Measurements from ENCODE around the gene REV3L. TPM values are rescaled to one million over a fixed set of nuclear protein-coding genes. Genes with fewer than 3 reads are reported as not detected.

REV3L gene
- total and polyA plus RNA-seq, 2 of the 13 experiments (the other 11 are each of a cell fraction or from before 2014, with no cell fraction given), result 12.8 to 31.3 TPM

DNA sequence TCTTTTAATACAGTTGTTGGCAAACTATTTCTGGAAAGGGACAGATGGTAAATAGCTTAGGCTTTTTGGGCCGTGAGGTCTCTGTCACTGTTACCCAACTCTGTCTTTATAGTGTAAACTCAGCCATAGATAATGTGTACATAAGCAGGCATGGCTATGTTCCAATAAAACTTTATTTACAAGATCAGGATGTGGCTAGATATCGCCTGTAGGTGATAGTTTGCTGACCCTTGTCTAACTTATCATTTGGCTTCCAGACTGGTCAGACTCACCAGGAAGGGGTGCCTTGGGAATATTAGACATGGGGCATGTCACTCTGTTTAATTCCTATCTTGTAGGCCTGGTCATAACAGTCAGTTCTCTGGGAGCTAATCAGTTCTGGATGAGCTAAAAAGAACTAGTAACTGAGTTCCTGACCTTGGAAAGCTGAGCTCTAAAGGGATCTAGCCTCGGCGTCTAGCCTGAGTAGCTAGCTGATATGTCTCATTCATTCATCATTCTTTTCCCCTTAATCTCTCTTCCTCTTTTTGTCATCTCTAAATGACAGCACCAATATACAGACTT lies 232.1 kb downstream of the REV3L start:
- intact Hi-C loops (cut with micrococcal nuclease; ENCODE audit: unreplicated experiment), result no loop called here
- FAIRE-seq, result no peak

More for the DNA sequence above, 232.1 kb downstream of the REV3L start:
- Histone ChIP-seq H3K27ac (ENCODE audit: extremely low read length, insufficient read depth, low read length) (no peak overlapping the region), H3K9me3 (ENCODE audit: low read length) (no peaks in the 10 kb centered on the region), H3K36me3 (replicated peaks in 1 of 2; ENCODE audit: control insufficient read depth in 1 of 2, insufficient read depth in 2 of 2, low read length in 2 of 2) (no peaks in the 10 kb centered on the region), H3K9ac (ENCODE audit: insufficient read depth, low read depth, low read length) (no peak overlapping the region), H2AFZ (ENCODE audit: low read length) (no peak overlapping the region), H3K79me2 (ENCODE audit: insufficient read depth, low read length) (no peaks in the 10 kb centered on the region), H3K4me3 (replicated peaks in 1 of 3; ENCODE audit: insufficient read depth in 1 of 3, low read depth in 2 of 3, low read length in 3 of 3) (no peak overlapping the region), H3K4me1 (ENCODE audit: insufficient read depth, low read length) (peaks cover 24% of the 10 kb centered on the region), H4K20me1 (ENCODE audit: insufficient read depth, low read length) (no peaks in the 10 kb centered on the region), H3K4me2 (ENCODE audit: low read depth, low read length) (no peak overlapping the region), H3K27me3 (ENCODE audit: control insufficient read depth in 1 of 2, insufficient read depth in 2 of 2, low read length in 2 of 2) (no peaks in the 10 kb centered on the region)
- in situ Hi-C loops (cut with HindIII; ENCODE audit: extremely low pct_ligation_motif_present, low pct_unique_long_range_greater_than_20kb), result no loop called here
- POLR2A ChIA-PET, result no interaction called here
- TF ChIP-seq, protein P1, sequence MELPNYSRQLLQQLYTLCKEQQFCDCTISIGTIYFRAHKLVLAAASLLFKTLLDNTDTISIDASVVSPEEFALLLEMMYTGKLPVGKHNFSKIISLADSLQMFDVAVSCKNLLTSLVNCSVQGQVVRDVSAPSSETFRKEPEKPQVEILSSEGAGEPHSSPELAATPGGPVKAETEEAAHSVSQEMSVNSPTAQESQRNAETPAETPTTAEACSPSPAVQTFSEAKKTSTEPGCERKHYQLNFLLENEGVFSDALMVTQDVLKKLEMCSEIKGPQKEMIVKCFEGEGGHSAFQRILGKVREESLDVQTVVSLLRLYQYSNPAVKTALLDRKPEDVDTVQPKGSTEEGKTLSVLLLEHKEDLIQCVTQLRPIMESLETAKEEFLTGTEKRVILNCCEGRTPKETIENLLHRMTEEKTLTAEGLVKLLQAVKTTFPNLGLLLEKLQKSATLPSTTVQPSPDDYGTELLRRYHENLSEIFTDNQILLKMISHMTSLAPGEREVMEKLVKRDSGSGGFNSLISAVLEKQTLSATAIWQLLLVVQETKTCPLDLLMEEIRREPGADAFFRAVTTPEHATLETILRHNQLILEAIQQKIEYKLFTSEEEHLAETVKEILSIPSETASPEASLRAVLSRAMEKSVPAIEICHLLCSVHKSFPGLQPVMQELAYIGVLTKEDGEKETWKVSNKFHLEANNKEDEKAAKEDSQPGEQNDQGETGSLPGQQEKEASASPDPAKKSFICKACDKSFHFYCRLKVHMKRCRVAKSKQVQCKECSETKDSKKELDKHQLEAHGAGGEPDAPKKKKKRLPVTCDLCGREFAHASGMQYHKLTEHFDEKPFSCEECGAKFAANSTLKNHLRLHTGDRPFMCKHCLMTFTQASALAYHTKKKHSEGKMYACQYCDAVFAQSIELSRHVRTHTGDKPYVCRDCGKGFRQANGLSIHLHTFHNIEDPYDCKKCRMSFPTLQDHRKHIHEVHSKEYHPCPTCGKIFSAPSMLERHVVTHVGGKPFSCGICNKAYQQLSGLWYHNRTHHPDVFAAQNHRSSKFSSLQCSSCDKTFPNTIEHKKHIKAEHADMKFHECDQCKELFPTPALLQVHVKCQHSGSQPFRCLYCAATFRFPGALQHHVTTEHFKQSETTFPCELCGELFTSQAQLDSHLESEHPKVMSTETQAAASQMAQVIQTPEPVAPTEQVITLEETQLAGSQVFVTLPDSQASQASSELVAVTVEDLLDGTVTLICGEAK (IDR thresholded peaks at IDR 0.05), result peak; percentile 26; the same call in 1 of the 2 replicates
- TF ChIP-seq, protein P1 (CRISPR knock-in tag; IDR thresholded peaks at IDR 0.05), result peak; percentile 94
- TF ChIP-seq NFYC (CRISPR knock-in tag; IDR thresholded peaks at IDR 0.05), result no peak
- ATAC-seq, result no peak
- CTCF ChIA-PET (ENCODE audit: low intra/inter-chr PET ratio, low total read pairs), result no interaction called here
- no peak for DNase-seq (ENCODE audit: low spot score)
- WGBS (ENCODE audit: low lambda C conversion rate), result 56% methylated on average over 4 of the region's 4 CpGs
- BruUV-seq (replicated peaks), result no TSS peak

Other genes with a start within 250 kb of the REV3L start
- 7.2 and 8.1 TPM in 2 replicates for gene TRAF3IP2, start 122.7 kb upstream of the REV3L start, total RNA-seq (2016; rRNA removed; fragmentation: Illumina TruSeq; extraction: Trizol)
- 6.7 and 9.0 TPM in 2 replicates for gene TRAF3IP2, start 122.7 kb upstream of the REV3L start, polyA plus RNA-seq (2011; rRNA removed)

All from HepG2 (cell line).